IMR-90 (cell line): Measurements from ENCODE around the gene FANCG. TPM values are rescaled to one million over a fixed set of nuclear protein-coding genes. Genes with fewer than 3 reads are reported as not detected.

ENCODE experiments used
- ATAC-seq: fragments of 200-7000 bp; cut with Tn5 transposase; 2 replicates; pipeline ENCODE4 v1.9.1; 2020; ENCODE audit warnings: low read depth, mild to moderate bottlenecking, moderate library complexity
- BruUV-seq: library from RNA; stranded (reverse); fragments of 400-500 nt; replicated peaks from 2 replicates; lab custom pipeline; 2021; lab: Mats Ljungman, UMichigan
- CTCF ChIA-PET: fragments of 300-600 bp; formaldehyde crosslinking; extraction: SDS; loops from one replicate; lab custom pipeline; 2021; ENCODE audit warnings: antibody characterized with exemption; lab: Yijun Ruan, JAX
- POLR2A ChIA-PET: fragments of 300-600 bp; sonication (Branson Sonifier 250); formaldehyde crosslinking; loops from one replicate; lab custom pipeline; 2022; ENCODE audit warnings: antibody characterized with exemption; ENCODE audit not compliant: unreplicated experiment; lab: Charles Lee
- DNase-seq: peaks from one replicate; pipeline ENCODE4 v3.0.0; 2013
- H2AFZ ChIP-seq: replicated peaks from 2 replicates; pipeline ENCODE3; 2013; ENCODE audit warnings: low read length, mild to moderate bottlenecking; ENCODE audit not compliant: poor library complexity
- H2AK5ac ChIP-seq: 2 replicates; pipeline ENCODE4 v1.6.1; 2013; ENCODE audit warnings: low read depth, low read length, inconsistent platforms
- H2AK9ac ChIP-seq: replicated peaks from 2 replicates; pipeline ENCODE3; 2013; ENCODE audit warnings: mild to moderate bottlenecking, low read depth, low read length, moderate library complexity; ENCODE audit not compliant: poor library complexity
- H2BK120ac ChIP-seq: 2 replicates; pipeline ENCODE4 v1.6.1; 2013; ENCODE audit warnings: low read depth, low read length, inconsistent platforms
- H2BK15ac ChIP-seq: 3 replicates; pipeline ENCODE4 v1.6.1; 2013; ENCODE audit warnings: low read depth, low read length, inconsistent platforms
- H2BK20ac ChIP-seq: 2 replicates; pipeline ENCODE4 v1.6.1; 2013; ENCODE audit warnings: low read depth, mild to moderate bottlenecking, inconsistent platforms, low read length, moderate library complexity
- H2BK5ac ChIP-seq: 2 replicates; pipeline ENCODE4 v1.6.1; 2013; ENCODE audit warnings: mild to moderate bottlenecking, low read depth, low read length, inconsistent platforms; ENCODE audit not compliant: poor library complexity, severe bottlenecking
- H3K14ac ChIP-seq: replicated peaks from 2 replicates; pipeline ENCODE4 v1.6.1; 2013; ENCODE audit warnings: low read depth, low read length, inconsistent platforms
- H3K18ac ChIP-seq: 2 replicates; pipeline ENCODE4 v1.6.1; 2013; ENCODE audit warnings: low read depth, low read length, control low read depth
- H3K23ac ChIP-seq: 2 replicates; pipeline ENCODE4 v1.6.1; 2013; ENCODE audit warnings: low read depth, low read length, inconsistent platforms
- H3K27ac ChIP-seq: 2 replicates; pipeline ENCODE4 v1.5.1; 2013; ENCODE audit warnings: mild to moderate bottlenecking, control low read depth, low read length; ENCODE audit not compliant: insufficient read depth
- H3K27me3 ChIP-seq: 2 replicates; pipeline ENCODE4 v1.6.1; 2013; ENCODE audit warnings: low read length; ENCODE audit not compliant: control insufficient read depth, insufficient read depth
- H3K36me3 ChIP-seq: 2 replicates; pipeline ENCODE4 v1.6.1; 2013; ENCODE audit warnings: low read length, mixed read lengths; ENCODE audit not compliant: control insufficient read depth, insufficient read depth
- H3K4ac ChIP-seq: 2 replicates; pipeline ENCODE4 v1.6.1; 2013; ENCODE audit warnings: low read depth, low read length, inconsistent platforms
- H3K4me1 ChIP-seq: 2 replicates; pipeline ENCODE4 v1.6.1; 2013; ENCODE audit warnings: low read length, mixed read lengths; ENCODE audit not compliant: control insufficient read depth, insufficient read depth
- H3K4me2 ChIP-seq: 2 replicates; pipeline ENCODE4 v1.6.1; 2013; ENCODE audit warnings: low read depth, mild to moderate bottlenecking, control low read depth, low read length, moderate library complexity
- H3K4me3 ChIP-seq: 2 replicates; pipeline ENCODE4 v1.5.1; 2013; ENCODE audit warnings: low read depth, mild to moderate bottlenecking, control low read depth, low read length, moderate library complexity; ENCODE audit not compliant: insufficient read depth
- H3K56ac ChIP-seq: 2 replicates; pipeline ENCODE4 v1.6.1; 2013; ENCODE audit warnings: low read length, inconsistent platforms; ENCODE audit not compliant: insufficient read depth; ENCODE audit errors: extremely low read depth
- H3K79me1 ChIP-seq, 2 experiments: 2 replicates each; pipeline ENCODE4 v1.6.1; 2013; ENCODE audit warnings: low read length in 2 of 2, inconsistent platforms in 1 of 2, low read depth in 1 of 2
- H3K9ac ChIP-seq: 2 replicates; pipeline ENCODE4 v1.6.1; 2013; ENCODE audit warnings: low read depth, low read length, control low read depth
- H3K9me1 ChIP-seq: 2 replicates; pipeline ENCODE4 v1.6.1; 2013; ENCODE audit warnings: low read length, inconsistent platforms; ENCODE audit not compliant: insufficient read depth
- H3K9me3 ChIP-seq: 2 replicates; pipeline ENCODE4 v1.6.1; 2013; ENCODE audit warnings: low read length; ENCODE audit not compliant: control insufficient read depth, insufficient read depth
- H4K20me1 ChIP-seq: 2 replicates; pipeline ENCODE4 v1.6.1; 2013; ENCODE audit warnings: low read length, inconsistent platforms; ENCODE audit not compliant: insufficient read depth
- H4K5ac ChIP-seq: 2 replicates; pipeline ENCODE4 v1.6.1; 2013; ENCODE audit warnings: mild to moderate bottlenecking, low read depth, low read length, control low read depth
- H4K8ac ChIP-seq, 2 experiments: 2 replicates each; pipeline ENCODE4 v1.6.1; 2013; ENCODE audit warnings: low read depth in 2 of 2, low read length in 2 of 2, control low read depth in 1 of 2, inconsistent platforms in 1 of 2
- H4K91ac ChIP-seq: 2 replicates; pipeline ENCODE4 v1.6.1; 2013; ENCODE audit warnings: low read depth, low read length, inconsistent platforms; ENCODE audit not compliant: insufficient read depth
- RFX5 ChIP-seq: IDR thresholded peaks from 2 replicates; pipeline ENCODE4 v1.8.0; 2012; ENCODE audit warnings: low read depth, mild to moderate bottlenecking, low read length, moderate library complexity
- WGBS, 2 experiments: methylation state at CpG; one replicate each; pipeline versions ENCODE4 v1.1.5 to v1.1.7; 2013; ENCODE audit warnings: missing lambda C conversion rate in 2 of 2; ENCODE audit not compliant: insufficient read length in 1 of 2; ENCODE audit errors: extremely low coverage in 2 of 2; 5-methylcytosine and 5-hydroxymethylcytosine counted together
- dilution Hi-C: fragments of 300-500 bp; cut with HindIII; formaldehyde crosslinking; loops from one replicate; pipeline ENCODE4 v1.14.3; 2018; ENCODE audit warnings: low sequenced_read_pairs; ENCODE audit not compliant: unreplicated experiment
- in situ Hi-C: fragments of 300-500 bp; cut with MboI; formaldehyde crosslinking; loops from 3 replicates; pipeline ENCODE4 v1.14.3; 2019; ENCODE audit warnings: low sequenced_read_pairs, inconsistent platforms, mixed read lengths
- intact Hi-C: fragments of 100-400 bp; cut with micrococcal nuclease; formaldehyde crosslinking; loops from 2 replicates; pipeline ENCODE4 v1.10.0; 2022
- polyA plus RNA-seq, 3 experiments: library from polyadenylated mRNA; depleted of rRNA; stranded (reverse); fragments of >200 nt; gene quantifications; 2 replicates each; pipeline ENCODE4 v1.2.3, GENCODE V29; 2012; ENCODE audit warnings: low replicate concordance in 1 of 3
- total RNA-seq: library from RNA; depleted of rRNA; stranded (reverse); fragments of >200 nt; gene quantifications from 2 replicates; pipeline ENCODE4 v1.2.3, GENCODE V29; 2012

Gene FANCG
- total and polyA plus RNA-seq, 2 of the 4 experiments (the other 2 are of a cell fraction), result 16.1 to 19.3 TPM

GRCh38 chr9:35078066-35078465 lies 1.7 kb downstream of the FANCG start:
- no peak overlapping the region for H3K4me3 ChIP-seq

More at GRCh38 chr9:35078066-35078465, 1.7 kb downstream of the FANCG start:
- H3K4ac ChIP-seq, result no peak overlapping the region
- 80% methylated on average over 1 of the region's 4 CpGs; no CpG with 5 or more reads in 1 of the 2 experiments for WGBS, 2 experiments
- no peaks in the 10 kb centered on the region for H3K9me3 ChIP-seq
- no peak overlapping the region for H2BK15ac ChIP-seq
- no peak overlapping the region for H2BK120ac ChIP-seq
- peak overlapping the region; percentile 8 for H3K9ac ChIP-seq
- H3K27me3 ChIP-seq, result no peaks in the 10 kb centered on the region
- no peak overlapping the region for H2AFZ ChIP-seq
- no peak overlapping the region for H3K18ac ChIP-seq
- CTCF ChIA-PET, result no interaction called here
- H3K9me1 ChIP-seq, result peaks cover 16% of the 10 kb centered on the region
- H3K4me2 ChIP-seq, result 0 out of 2 replicates have a peak overlapping the region, but pooled peaks have one; percentile 8
- no TSS peak for BruUV-seq
- H2AK5ac ChIP-seq, result no peak overlapping the region
- no peak for TF ChIP-seq RFX5
- H3K56ac ChIP-seq, result no peak overlapping the region
- POLR2A ChIA-PET, result interaction anchor here (1.5 kb wide), 1 partner anchor 36 kb away, joined by 4 read pairs; no protein-coding TSS in a partner anchor
- no peak overlapping the region for H3K27ac ChIP-seq
- ATAC-seq (no peak), DNase-seq (no peak)
- peaks cover 14 to 48% of the 10 kb centered on the region in 2 experiments; a peak in 3 of 4 replicates for H3K79me1 ChIP-seq
- H2AK9ac ChIP-seq, result peak overlapping the region; percentile 3
- no peak overlapping the region for H2BK20ac ChIP-seq
- no peaks in the 10 kb centered on the region for H4K20me1 ChIP-seq
- no peak overlapping the region for H2BK5ac ChIP-seq
- H4K8ac ChIP-seq, result no peak overlapping the region
- H4K5ac ChIP-seq, result no peak overlapping the region
- intact Hi-C loops, result loop anchor here (10.0 kb wide), 1 partner anchor 313 kb away; no protein-coding TSS in a partner anchor
- dilution Hi-C loops, result no loop called here
- peak overlapping the region; percentile 45; the same call in 1 of the 2 replicates for H3K23ac ChIP-seq
- no peaks in the 10 kb centered on the region; the same call in 1 of the 2 replicates for H3K36me3 ChIP-seq
- in situ Hi-C loops, result no loop called here
- no peak overlapping the region for H4K91ac ChIP-seq
- no peak overlapping the region for H3K14ac ChIP-seq
- H3K4me1 ChIP-seq, result peaks cover 5% of the 10 kb centered on the region; the same call in 1 of the 2 replicates
